GM12878 (cell line): ENCODE measurements around the gene GAREM1. TPM values are rescaled to one million over a fixed set of nuclear protein-coding genes. Genes with fewer than 3 reads are reported as not detected.

Experiments used
- ATAC-seq: fragments of 200-7000 bp; cut with Tn5 transposase; 3 replicates; pipeline ENCODE4 v1.9.1; 2020; ENCODE audit warnings: mild to moderate bottlenecking, moderate library complexity
- BruUV-seq: library from RNA; stranded (reverse); fragments of 400-500 nt; replicated peaks from 2 replicates; lab custom pipeline; 2021; lab: Mats Ljungman, UMichigan
- CTCF ChIA-PET: fragments of 300-600 bp; sonication (Branson Sonifier 250); formaldehyde crosslinking; extraction: SDS; loops from one replicate; lab custom pipeline; 2021; ENCODE audit warnings: inconsistent platforms; lab: Yijun Ruan, JAX
- POLR2A ChIA-PET: fragments of 350-600 bp; formaldehyde crosslinking; extraction: SDS; loops from one replicate; lab custom pipeline; 2021; ENCODE audit warnings: inconsistent platforms; lab: Charles Lee
- RAD21 ChIA-PET: fragments of 300-600 bp; sonication (Branson Sonifier 250); formaldehyde crosslinking; loops from one replicate; lab custom pipeline; 2023; ENCODE audit warnings: antibody characterized with exemption; ENCODE audit not compliant: unreplicated experiment; lab: Charles Lee
- SMC1A ChIA-PET: fragments of 300-600 bp; sonication (Branson Sonifier 250); formaldehyde crosslinking; loops from one replicate; lab custom pipeline; 2023; ENCODE audit not compliant: unreplicated experiment, uncharacterized antibody; lab: Charles Lee
- DNase-seq: peaks from one replicate; pipeline ENCODE4 v3.0.0-alpha.2; 2011; ENCODE audit warnings: low read depth, low spot score
- FAIRE-seq: peaks from 3 replicates; lab custom pipeline; 2011; peaks lifted over from hg19 to GRCh38; lab: Jason Lieb, UNC
- H2AFZ ChIP-seq: 2 replicates; pipeline ENCODE4 v1.6.0; 2011; ENCODE audit warnings: low read depth, low read length, control low read depth; ENCODE audit not compliant: control insufficient read depth
- H3K27ac ChIP-seq: 2 replicates; pipeline ENCODE4 v1.5.1; 2011; ENCODE audit warnings: control low read depth; ENCODE audit not compliant: control insufficient read depth, insufficient read depth
- H3K27me3 ChIP-seq, 2 experiments: replicated peaks in 1 of 2; 2 replicates each; pipeline versions ENCODE4 v1.6.0 to v1.6.1; 2011; ENCODE audit warnings: low read length in 1 of 2; ENCODE audit not compliant: control insufficient read depth in 2 of 2, insufficient read depth in 2 of 2
- H3K36me3 ChIP-seq, 2 experiments: 2 replicates each; pipeline ENCODE4 v1.5.1; 2011; ENCODE audit warnings: low read length in 1 of 2; ENCODE audit not compliant: control insufficient read depth in 2 of 2, insufficient read depth in 2 of 2
- H3K4me1 ChIP-seq: 2 replicates; pipeline ENCODE4 v1.6.1; 2011; ENCODE audit warnings: mild to moderate bottlenecking, low read length, moderate library complexity, mixed read lengths; ENCODE audit not compliant: control insufficient read depth, insufficient read depth
- H3K4me2 ChIP-seq: 2 replicates; pipeline ENCODE4 v1.6.0; 2011; ENCODE audit warnings: control low read depth; ENCODE audit not compliant: control insufficient read depth, insufficient read depth
- H3K4me3 ChIP-seq: fragments of 200-600 bp; sonication (generic); 2 replicates; pipeline ENCODE4 v1.5.1; 2016
- H3K79me2 ChIP-seq: 2 replicates; pipeline ENCODE4 v1.6.0; 2011; ENCODE audit warnings: low read length; ENCODE audit not compliant: control insufficient read depth, insufficient read depth
- H3K9ac ChIP-seq: 2 replicates; pipeline ENCODE4 v1.8.0; 2011; ENCODE audit warnings: low read length, control low read depth, mixed read lengths; ENCODE audit not compliant: control insufficient read depth, insufficient read depth
- H3K9me3 ChIP-seq: replicated peaks from 3 replicates; pipeline ENCODE4 v1.5.1; 2011; ENCODE audit warnings: mild to moderate bottlenecking, low read length; ENCODE audit not compliant: control insufficient read depth, insufficient read depth
- H4K20me1 ChIP-seq: 2 replicates; pipeline ENCODE4 v1.6.0; 2011; ENCODE audit not compliant: control insufficient read depth, insufficient read depth
- BACH1 ChIP-seq: fragments of 450-650 bp; IDR thresholded peaks from 2 replicates; pipeline ENCODE4 v1.6.1; 2017; ENCODE audit warnings: mild to moderate bottlenecking, borderline replicate concordance
- CREM ChIP-seq: IDR thresholded peaks from 2 replicates; pipeline ENCODE4 v1.6.1; 2014; ENCODE audit warnings: antibody characterized with exemption, low read depth
- GABPA ChIP-seq: IDR thresholded peaks from 2 replicates; pipeline ENCODE4 v1.6.1; 2014; ENCODE audit warnings: antibody characterized with exemption, low read depth, mild to moderate bottlenecking, inconsistent platforms
- HDAC2 ChIP-seq: fragments of 200-600 bp; sonication (generic); IDR thresholded peaks from 2 replicates; pipeline ENCODE4 v1.6.1; 2017
- LARP7 ChIP-seq: fragments of 450-650 bp; IDR thresholded peaks from 2 replicates; pipeline ENCODE4 v1.6.1; 2017; ENCODE audit warnings: mild to moderate bottlenecking
- MEF2B ChIP-seq: fragments of 450-650 bp; IDR thresholded peaks from 2 replicates; pipeline ENCODE4 v1.6.1; 2018; ENCODE audit warnings: mild to moderate bottlenecking, moderate library complexity; ENCODE audit not compliant: partially characterized antibody, poor library complexity, severe bottlenecking
- MTA2 ChIP-seq: fragments of 450-650 bp; IDR thresholded peaks from 2 replicates; pipeline ENCODE4 v1.6.1; 2016; ENCODE audit warnings: low read depth, mild to moderate bottlenecking, moderate library complexity
- REST ChIP-seq: IDR thresholded peaks from 2 replicates; pipeline ENCODE4 v1.6.1; 2012; ENCODE audit warnings: mild to moderate bottlenecking, low read depth, low read length
- SREBF2 ChIP-seq: IDR thresholded peaks from 2 replicates; pipeline ENCODE4 v1.6.1; 2012; ENCODE audit warnings: mild to moderate bottlenecking, low read length
- SUPT20H ChIP-seq: IDR thresholded peaks from 2 replicates; pipeline ENCODE4 v1.6.1; 2011; ENCODE audit warnings: low read depth, mild to moderate bottlenecking, low read length, moderate library complexity, borderline replicate concordance; ENCODE audit not compliant: control insufficient read depth
- ZBTB40 ChIP-seq: fragments of 450-650 bp; IDR thresholded peaks from 2 replicates; pipeline ENCODE4 v1.6.1; 2016; ENCODE audit warnings: mild to moderate bottlenecking, moderate library complexity, borderline replicate concordance
- ZNF207 ChIP-seq: fragments of 450-650 bp; IDR thresholded peaks from 2 replicates; pipeline ENCODE4 v1.6.1; 2014; ENCODE audit warnings: antibody characterized with exemption, mild to moderate bottlenecking, borderline replicate concordance
- WGBS: methylation state at CpG from one replicate; pipeline ENCODE4 v1.1.6; 2016; ENCODE audit warnings: low lambda C conversion rate; ENCODE audit not compliant: insufficient replicate concordance, insufficient coverage; ENCODE audit errors: missing lambda C conversion rate; 5-methylcytosine and 5-hydroxymethylcytosine counted together
- in situ Hi-C: fragments of 300-500 bp; cut with MboI; formaldehyde crosslinking; loops from 9 replicates; pipeline ENCODE4 v1.14.3; 2018; ENCODE audit warnings: mixed read lengths
- intact Hi-C: fragments of 100-400 bp; cut with micrococcal nuclease; formaldehyde crosslinking; loops from one replicate; pipeline ENCODE4 v1.14.2; 2022; ENCODE audit not compliant: unreplicated experiment
- polyA plus RNA-seq, 11 experiments: library from polyadenylated mRNA; depleted of rRNA in 4 of 11; unstranded in 6 of 11; stranded (reverse) in 5 of 11; fragments of >200 nt; fragmentation: Nextera tagmentation in 4 of 11; fragmentation: Illumina TruSeq in 1 of 11; extraction: Ambion mirVana in 4 of 11; extraction: Trizol in 1 of 11; gene quantifications; 1 replicate in 1 of 11; 2 replicates in 10 of 11; pipeline versions ENCODE4 v1.2.1 to v1.2.3, GENCODE V29; 2011 to 2016; ENCODE audit warnings: inconsistent platforms in 2 of 11, missing spikeins in 2 of 11, low read depth in 1 of 11
- total RNA-seq, 4 experiments: library from RNA; depleted of rRNA in 3 of 4; stranded (reverse); fragments of >200 nt in 3 of 4; fragmentation: Illumina TruSeq in 1 of 4; extraction: Trizol in 1 of 4; gene quantifications; 2 replicates each; pipeline versions ENCODE4 v1.2.1 to v1.2.3, GENCODE V29; 2013 to 2021

GAREM1 gene
- total and polyA plus RNA-seq, 10 of the 15 experiments (the other 5 are each of a cell fraction or from before 2014, with no cell fraction given) = 0.05 to 0.29 (median 0.05) TPM; not detected in 7

GRCh38 chr18:32366586-32367538 lies 103.8 kb downstream of the GAREM1 start:
- ATAC-seq (no peak), FAIRE-seq (no peak), DNase-seq (no peak)
- Histone ChIP-seq H3K27ac (no peak overlapping the region), H3K36me3 (no peaks in the 10 kb centered on the region), H3K9ac (no peak overlapping the region), H3K4me1 (no peaks in the 10 kb centered on the region), H3K79me2 (no peaks in the 10 kb centered on the region), H3K9me3 (no peaks in the 10 kb centered on the region), H4K20me1 (no peaks in the 10 kb centered on the region), H3K4me3 (no peak overlapping the region), H2AFZ (no peak overlapping the region), H3K27me3 (no peaks in the 10 kb centered on the region; a peak in 1 of 4 replicates), H3K4me2 (no peak overlapping the region)
- WGBS = 86% methylated on average over 1 of the region's 1 CpG
- ChIA-PET RAD21 (no interaction called here), SMC1A (no interaction called here), CTCF (interaction anchor here (0.9 kb wide), 1 partner anchor 9 kb away, joined by 3 read pairs; no protein-coding TSS in a partner anchor), POLR2A (no interaction called here)
- no peak for TF ChIP-seq GABPA
- no peak for TF ChIP-seq SREBF2
- no peak for TF ChIP-seq BACH1
- no peak for TF ChIP-seq HDAC2
- TF ChIP-seq LARP7 = no peak
- TF ChIP-seq ZBTB40 = no peak
- TF ChIP-seq ZNF207 = no peak
- TF ChIP-seq SUPT20H = no peak
- TF ChIP-seq MTA2 = no peak
- no peak for TF ChIP-seq CREM
- TF ChIP-seq REST = no peak
- TF ChIP-seq MEF2B = no peak
- no TSS peak for BruUV-seq
- in situ Hi-C loops (no loop called here), intact Hi-C loops (no loop called here)
